ENCODE results near the gene TSPAN14. TPM values are rescaled to one million over a fixed set of nuclear protein-coding genes. Genes with fewer than 3 reads are reported as not detected.

TSPAN14 gene
- total RNA-seq, 6 donors from 2014 or later, result 52.1 to 157 (median 111) TPM

- TF ChIP-seq EP300 (IDR thresholded peaks at IDR 0.05) (no peak), POLR2AphosphoS5 (IDR thresholded peaks at IDR 0.05) (no peak), POLR2A (IDR thresholded peaks at IDR 0.05) (no peak), CTCF (IDR thresholded peaks at IDR 0.05) (no peak)
- Histone ChIP-seq H3K9me3 (no peaks in the 10 kb centered on the region), H3K27me3 (no peaks in the 10 kb centered on the region), H3K4me1 (peaks cover 97 to 100% (median 99%) of the 10 kb centered on the region in 4 donors), H3K4me3 (peak overlapping the region in 2 of 4 donors; percentile 34 to 87), H3K27ac (peak overlapping the region; percentile 98 to 100 (median 99)), H3K36me3 (peaks cover 0 to 5% (median 0%) of the 10 kb centered on the region in 4 donors)
- WGBS, 2 donors, result 31 to 48% methylated on average over 8 of the region's 8 CpGs
- peak in 1 of 2 donors; percentile 3 for ATAC-seq (ENCODE audit: low FRiP score in 2 of 2)
- peak in 1 of 2 donors; percentile 66 for DNase-seq
These were observed 7.4 kb downstream of the TSPAN14 start for GRCh38 chr10:80461208-80462183.

- DNase-seq (no peak), ATAC-seq (ENCODE audit: low FRiP score in 2 of 2) (peak in 1 of 2 donors; percentile 22)
- no peaks in the 10 kb centered on the region for H3K27me3 ChIP-seq
- peak overlapping the region in 1 of 4 donors; percentile 87 for H3K4me3 ChIP-seq
- WGBS, 2 donors, result 37 to 45% methylated on average over 7 of the region's 7 CpGs
- TF ChIP-seq POLR2A (IDR thresholded peaks at IDR 0.05), result no peak
- TF ChIP-seq CTCF (IDR thresholded peaks at IDR 0.05), result no peak
- TF ChIP-seq POLR2AphosphoS5 (IDR thresholded peaks at IDR 0.05), result peak; percentile 8 to 39
- TF ChIP-seq EP300 (IDR thresholded peaks at IDR 0.05), result no peak
- H3K9me3 ChIP-seq, result no peaks in the 10 kb centered on the region
- peaks cover 0 to 1% (median 0%) of the 10 kb centered on the region in 4 donors for H3K36me3 ChIP-seq
- H3K27ac ChIP-seq, result peak overlapping the region; percentile 98 to 100 (median 99)
- peaks cover 97 to 100% (median 100%) of the 10 kb centered on the region in 4 donors for H3K4me1 ChIP-seq
These were observed 8.3 kb downstream of the TSPAN14 start for GRCh38 chr10:80462299-80462980.

- ATAC-seq (ENCODE audit: low FRiP score in 2 of 2) (no peak), DNase-seq (no peak)
- H3K36me3 ChIP-seq, result no peaks in the 10 kb centered on the region
- peak overlapping the region in 1 of 4 donors; percentile 17 for H3K4me3 ChIP-seq
- peak overlapping the region; percentile 98 to 100 (median 99) for H3K27ac ChIP-seq
- H3K27me3 ChIP-seq, result no peaks in the 10 kb centered on the region
- WGBS, 2 donors, result 42 to 49% methylated on average over 5 of the region's 5 CpGs
- no peaks in the 10 kb centered on the region for H3K9me3 ChIP-seq
- no peak for TF ChIP-seq POLR2AphosphoS5 (IDR thresholded peaks at IDR 0.05)
- H3K4me1 ChIP-seq, result peaks cover 99 to 100% (median 100%) of the 10 kb centered on the region in 4 donors
These were observed 9.1 kb downstream of the TSPAN14 start for GRCh38 chr10:80462981-80463741.

- H3K4me3 ChIP-seq, result no peak overlapping the region
- no peaks in the 10 kb centered on the region for H3K9me3 ChIP-seq
- ATAC-seq (ENCODE audit: low FRiP score in 2 of 2) (no peak), DNase-seq (no peak)
- H3K36me3 ChIP-seq, result peaks cover 0 to 5% (median under 1%) of the 10 kb centered on the region in 4 donors
- no peaks in the 10 kb centered on the region for H3K27me3 ChIP-seq
- TF ChIP-seq EP300 (IDR thresholded peaks at IDR 0.05) (no peak), CTCF (IDR thresholded peaks at IDR 0.05) (no peak), POLR2A (IDR thresholded peaks at IDR 0.05) (no peak), POLR2AphosphoS5 (IDR thresholded peaks at IDR 0.05) (no peak)
- peak overlapping the region; percentile 98 to 100 (median 99) for H3K27ac ChIP-seq
- WGBS, 2 donors, result 74 to 86% methylated on average over 10 of the region's 10 CpGs
- H3K4me1 ChIP-seq, result peaks cover 98 to 100% (median 100%) of the 10 kb centered on the region in 4 donors
These were observed 9.8 kb downstream of the TSPAN14 start for GRCh38 chr10:80463868-80464267.
